DOHH2 (cell line): ENCODE results near the gene CIAO3.

ENCODE experiments used
- H3F3A ChIP-seq: fragments of 200-600 bp; sonication (generic), shearing (Covaris generic); 2 replicates; pipeline ENCODE4 v1.6.0; 2016; ENCODE audit warnings: antibody characterized with exemption, mild to moderate bottlenecking; ENCODE audit not compliant: control insufficient read depth, insufficient read depth
- H3K27ac ChIP-seq: fragments of 200-600 bp; sonication (generic); 2 replicates; pipeline ENCODE4 v1.5.1; 2014; ENCODE audit warnings: low read depth, mild to moderate bottlenecking, low read length, moderate library complexity
- H3K27me3 ChIP-seq: fragments of 200-600 bp; sonication (generic); 2 replicates; pipeline ENCODE4 v1.6.1; 2014; ENCODE audit warnings: mild to moderate bottlenecking, low read length, mixed read lengths; ENCODE audit not compliant: control insufficient read depth
- H3K36me3 ChIP-seq: fragments of 200-600 bp; sonication (generic); 2 replicates; pipeline ENCODE4 v1.6.1; 2014; ENCODE audit warnings: mild to moderate bottlenecking, low read length, moderate library complexity, mixed read lengths; ENCODE audit not compliant: control insufficient read depth
- H3K4me1 ChIP-seq: fragments of 200-600 bp; sonication (generic); 2 replicates; pipeline ENCODE4 v1.6.1; 2014; ENCODE audit warnings: mild to moderate bottlenecking, low read length, mixed read lengths; ENCODE audit not compliant: control insufficient read depth
- H3K4me2 ChIP-seq: fragments of 200-600 bp; sonication (generic); 2 replicates; pipeline ENCODE4 v1.6.0; 2014; ENCODE audit warnings: mild to moderate bottlenecking, low read length, moderate library complexity
- H3K4me3 ChIP-seq: fragments of 200-600 bp; sonication (generic); 2 replicates; pipeline ENCODE4 v1.5.1; 2014; ENCODE audit warnings: mild to moderate bottlenecking, low read length, mixed read lengths
- H3K79me2 ChIP-seq: fragments of 200-600 bp; sonication (generic); 2 replicates; pipeline ENCODE4 v1.6.1; 2014; ENCODE audit warnings: mild to moderate bottlenecking, low read length, mixed read lengths; ENCODE audit not compliant: control insufficient read depth
- H3K9me2 ChIP-seq: fragments of 200-600 bp; sonication (generic); replicated peaks from 2 replicates; pipeline ENCODE4 v1.6.1; 2014; ENCODE audit warnings: mild to moderate bottlenecking, low read length, mixed read lengths; ENCODE audit not compliant: control insufficient read depth
- H3K9me3 ChIP-seq: fragments of 200-600 bp; sonication (generic); 2 replicates; pipeline ENCODE4 v1.6.1; 2014; ENCODE audit warnings: antibody characterized with exemption, low read length, mixed read lengths; ENCODE audit not compliant: control insufficient read depth, insufficient read depth
- H4K20me1 ChIP-seq: fragments of 200-600 bp; sonication (generic); 2 replicates; pipeline ENCODE4 v1.6.0; 2014; ENCODE audit warnings: low read depth, mild to moderate bottlenecking, antibody characterized with exemption, low read length, moderate library complexity; ENCODE audit not compliant: control insufficient read depth, insufficient read depth
- EZH2phosphoT487 ChIP-seq: fragments of 200-600 bp; sonication (generic); IDR thresholded peaks from 2 replicates; pipeline ENCODE4 v1.6.1; 2017; ENCODE audit warnings: borderline replicate concordance, mild to moderate bottlenecking, antibody characterized with exemption, low read length, moderate library complexity, mixed read lengths
- TF ChIP-seq, protein P1 (sequence below): fragments of 200-600 bp; sonication (generic); IDR thresholded peaks from one replicate; pipeline ENCODE4 v1.5.1; 2014; ENCODE audit warnings: antibody characterized with exemption, mild to moderate bottlenecking, low read depth, low read length; ENCODE audit not compliant: poor library complexity, severe bottlenecking

CIAO3 gene

DNA sequence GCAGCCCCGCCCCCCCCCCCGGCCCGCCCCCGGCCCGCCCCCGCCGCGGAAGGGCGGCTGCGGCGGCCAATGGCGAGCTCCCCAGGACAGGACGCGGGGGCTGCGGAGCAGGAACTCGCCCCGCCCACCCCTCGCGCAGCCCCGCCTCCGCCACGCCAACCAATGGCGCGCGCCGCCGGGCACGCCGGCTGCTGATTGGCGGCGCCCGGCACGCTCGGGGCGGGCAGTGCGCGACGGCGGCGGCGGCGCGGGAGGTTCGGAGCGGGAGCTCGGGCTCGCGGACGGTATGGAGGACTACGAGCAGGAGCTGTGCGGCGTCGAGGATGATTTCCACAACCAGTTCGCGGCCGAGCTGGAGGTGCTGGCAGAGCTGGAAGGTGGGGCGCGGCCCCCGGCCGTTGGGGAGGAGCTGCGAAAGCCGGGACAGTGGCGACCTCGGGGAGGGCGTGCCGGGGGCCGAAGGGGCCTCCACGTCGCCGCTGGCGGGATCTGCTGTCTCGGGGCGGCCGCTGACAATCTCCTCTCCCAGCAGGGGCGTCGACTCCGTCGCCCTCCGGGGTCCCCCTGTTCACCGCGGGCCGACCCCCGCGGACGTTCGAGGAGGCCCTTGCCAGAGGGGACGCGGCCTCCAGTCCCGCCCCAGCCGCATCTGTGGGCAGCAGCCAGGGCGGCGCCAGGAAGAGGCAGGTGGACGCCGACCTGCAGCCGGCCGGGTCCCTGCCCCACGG lies 47.8 kb upstream of the CIAO3 start, which contains the start of gene CHTF18:
TSS of gene CHTF18 (plus strand) at position 222 of the 728 bp plus-strand sequence. CDS start at position 287, 65 bp downstream.
- no peaks in the 10 kb centered on the region for H3K9me2 ChIP-seq
- H3K27ac ChIP-seq = peak within 1 kb of the TSS; percentile 33
- H3K9me3 ChIP-seq = no peaks in the 10 kb centered on the region

DNA sequence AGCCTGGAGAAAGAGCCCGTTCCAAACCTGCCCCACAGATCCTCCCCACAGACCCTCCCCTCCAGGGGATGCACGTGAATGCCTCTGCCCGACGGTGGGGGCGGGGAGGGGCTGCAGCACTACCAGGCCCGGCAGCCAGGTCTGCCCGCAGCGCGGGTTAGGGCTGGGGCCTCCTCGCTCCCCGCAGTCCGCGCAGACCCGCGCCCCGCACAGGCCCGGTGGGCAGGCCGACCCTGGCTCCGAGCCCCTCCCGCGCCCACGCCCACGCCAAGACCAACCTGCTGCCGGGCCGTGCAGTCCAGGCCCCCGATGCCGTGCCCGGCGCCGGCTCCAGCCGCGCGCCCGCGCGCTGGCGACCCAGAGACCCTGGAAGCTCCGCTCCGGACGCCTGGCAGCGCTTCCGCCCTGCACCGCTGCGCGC lies 47.2 kb upstream of the CIAO3 start, which contains the start of gene RPUSD1:
TSS of gene RPUSD1 (minus strand) at position 404 of the 421 bp plus-strand sequence. CDS start 644 bp downstream, outside the sequence.
- peak within 1 kb of the TSS; percentile 82 for H3K4me3 ChIP-seq
- no peaks in the 10 kb centered on the region for H3K9me2 ChIP-seq
- peaks cover 3% of the 10 kb centered on the region; the same call in 1 of the 2 replicates for H3K27me3 ChIP-seq
- peak within 1 kb of the TSS; percentile 33 for H3K27ac ChIP-seq
- H3K4me2 ChIP-seq = peak within 1 kb of the TSS; percentile 90
- peaks cover 64% of the 10 kb centered on the region for H3K36me3 ChIP-seq
- TF ChIP-seq, protein P1, sequence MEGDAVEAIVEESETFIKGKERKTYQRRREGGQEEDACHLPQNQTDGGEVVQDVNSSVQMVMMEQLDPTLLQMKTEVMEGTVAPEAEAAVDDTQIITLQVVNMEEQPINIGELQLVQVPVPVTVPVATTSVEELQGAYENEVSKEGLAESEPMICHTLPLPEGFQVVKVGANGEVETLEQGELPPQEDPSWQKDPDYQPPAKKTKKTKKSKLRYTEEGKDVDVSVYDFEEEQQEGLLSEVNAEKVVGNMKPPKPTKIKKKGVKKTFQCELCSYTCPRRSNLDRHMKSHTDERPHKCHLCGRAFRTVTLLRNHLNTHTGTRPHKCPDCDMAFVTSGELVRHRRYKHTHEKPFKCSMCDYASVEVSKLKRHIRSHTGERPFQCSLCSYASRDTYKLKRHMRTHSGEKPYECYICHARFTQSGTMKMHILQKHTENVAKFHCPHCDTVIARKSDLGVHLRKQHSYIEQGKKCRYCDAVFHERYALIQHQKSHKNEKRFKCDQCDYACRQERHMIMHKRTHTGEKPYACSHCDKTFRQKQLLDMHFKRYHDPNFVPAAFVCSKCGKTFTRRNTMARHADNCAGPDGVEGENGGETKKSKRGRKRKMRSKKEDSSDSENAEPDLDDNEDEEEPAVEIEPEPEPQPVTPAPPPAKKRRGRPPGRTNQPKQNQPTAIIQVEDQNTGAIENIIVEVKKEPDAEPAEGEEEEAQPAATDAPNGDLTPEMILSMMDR = no peak
- no peak for TF ChIP-seq EZH2phosphoT487
- no peaks in the 10 kb centered on the region for H3F3A ChIP-seq
- H3K79me2 ChIP-seq = peaks cover 54% of the 10 kb centered on the region
- no peaks in the 10 kb centered on the region; the same call in 1 of the 2 replicates for H4K20me1 ChIP-seq
- peaks cover 17% of the 10 kb centered on the region for H3K4me1 ChIP-seq
- no peaks in the 10 kb centered on the region for H3K9me3 ChIP-seq

More for the DNA sequence above, 47.8 kb upstream of the CIAO3 start, which contains the start of gene CHTF18:
- TF ChIP-seq, protein P1 = no peak
- TF ChIP-seq EZH2phosphoT487 = no peak
- H3K79me2 ChIP-seq = peaks cover 54% of the 10 kb centered on the region
- peaks cover 17% of the 10 kb centered on the region for H3K4me1 ChIP-seq
- H3F3A ChIP-seq = no peaks in the 10 kb centered on the region
- peak within 1 kb of the TSS; percentile 82 for H3K4me3 ChIP-seq
- peak within 1 kb of the TSS; percentile 90 for H3K4me2 ChIP-seq
- peaks cover 64% of the 10 kb centered on the region for H3K36me3 ChIP-seq
- H3K27me3 ChIP-seq = no peaks in the 10 kb centered on the region
- no peaks in the 10 kb centered on the region; the same call in 1 of the 2 replicates for H4K20me1 ChIP-seq

DNA sequence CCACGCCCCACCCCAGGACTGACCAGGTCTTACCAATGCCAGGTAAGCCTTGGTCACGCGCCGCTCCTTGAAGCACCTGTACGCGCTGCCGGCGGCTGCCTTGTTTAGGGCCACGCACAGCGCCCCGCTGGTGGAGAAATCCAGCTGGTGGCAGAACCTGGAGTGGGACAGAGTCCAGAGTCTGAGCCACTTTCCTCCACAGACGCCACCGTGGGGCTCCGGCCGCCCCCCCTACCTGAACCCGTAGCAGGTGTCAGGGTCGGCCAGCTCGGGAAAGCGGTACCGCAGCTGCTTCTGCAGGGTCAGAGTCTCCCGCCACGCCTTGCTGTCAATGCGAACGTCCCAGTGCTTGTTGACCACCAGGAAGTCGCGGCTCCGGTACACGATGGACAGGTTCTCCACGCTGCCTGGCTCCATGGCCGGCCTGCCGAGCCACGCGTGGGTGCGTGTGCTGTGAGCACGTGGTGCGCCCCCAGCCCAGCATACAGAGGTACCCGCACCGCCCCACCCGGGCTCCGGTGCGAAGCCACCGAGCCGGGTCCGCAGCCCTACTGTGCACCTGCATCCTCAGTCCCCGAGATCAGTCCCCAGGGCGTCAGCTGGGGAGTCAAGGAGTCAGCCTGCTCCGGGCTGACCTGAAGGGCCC lies 46.6 kb upstream of the CIAO3 start:
- Histone ChIP-seq H3F3A (no peaks in the 10 kb centered on the region), H3K9me2 (no peaks in the 10 kb centered on the region), H3K4me1 (peaks cover 17% of the 10 kb centered on the region), H3K4me3 (peak overlapping the region; percentile 82), H3K27me3 (peaks cover 3% of the 10 kb centered on the region; the same call in 1 of the 2 replicates), H3K27ac (0 out of 2 replicates have a peak overlapping the region, but pooled peaks have one; percentile 0), H4K20me1 (no peaks in the 10 kb centered on the region; the same call in 1 of the 2 replicates), H3K9me3 (no peaks in the 10 kb centered on the region), H3K4me2 (peak overlapping the region; percentile 79), H3K36me3 (peaks cover 64% of the 10 kb centered on the region), H3K79me2 (peaks cover 54% of the 10 kb centered on the region)
- no peak for TF ChIP-seq EZH2phosphoT487
- TF ChIP-seq, protein P1 = no peak
